HG03460 (cell line): ENCODE results near the gene DHDDS.
"Not testable (repeated sequence)": the region's sequence is repeated elsewhere in the genome, so short reads cannot be mapped to it uniquely, and the experiment has no call there.

ENCODE experiments used
- ATAC-seq: cut with Tn5 transposase; IDR thresholded peaks from one replicate; pipeline ENCODE4 v1.9.1; 2021; ENCODE audit not compliant: unreplicated experiment

DHDDS gene, protein sequence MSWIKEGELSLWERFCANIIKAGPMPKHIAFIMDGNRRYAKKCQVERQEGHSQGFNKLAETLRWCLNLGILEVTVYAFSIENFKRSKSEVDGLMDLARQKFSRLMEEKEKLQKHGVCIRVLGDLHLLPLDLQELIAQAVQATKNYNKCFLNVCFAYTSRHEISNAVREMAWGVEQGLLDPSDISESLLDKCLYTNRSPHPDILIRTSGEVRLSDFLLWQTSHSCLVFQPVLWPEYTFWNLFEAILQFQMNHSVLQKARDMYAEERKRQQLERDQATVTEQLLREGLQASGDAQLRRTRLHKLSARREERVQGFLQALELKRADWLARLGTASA

DNA sequence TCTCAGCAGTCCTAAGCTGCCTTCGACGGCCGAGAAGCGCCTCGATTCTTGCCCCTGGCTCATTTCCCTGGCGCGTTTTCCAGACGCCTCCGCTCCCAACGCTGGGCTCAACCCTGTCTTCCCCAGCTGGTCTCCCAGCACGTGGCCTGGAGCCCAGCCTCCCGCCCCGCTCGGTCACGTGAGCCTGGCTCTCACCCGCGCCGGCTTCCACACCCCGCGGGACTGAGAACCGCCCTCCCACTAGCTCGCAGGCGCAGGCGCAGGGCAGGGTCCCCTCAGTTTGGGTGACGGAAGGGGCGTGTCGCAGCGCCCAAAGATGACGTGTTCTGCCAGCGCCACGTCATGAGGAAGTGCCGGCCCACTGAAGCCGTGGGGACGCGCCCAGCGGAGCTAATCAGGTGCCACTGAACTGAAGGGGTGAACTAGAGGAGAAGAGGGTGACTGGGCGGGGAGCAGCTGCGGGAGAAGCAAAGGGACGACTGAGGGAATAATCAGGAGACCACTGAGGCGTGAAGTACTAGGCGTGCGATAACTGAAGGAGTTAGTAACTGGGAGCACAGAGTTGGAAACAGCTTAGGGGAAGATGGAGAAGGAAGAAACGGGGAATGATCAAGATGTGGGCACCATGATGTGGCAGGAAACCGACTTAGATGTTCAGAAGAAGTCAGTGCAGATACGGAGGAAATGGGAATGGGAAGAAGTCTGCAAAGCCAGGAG lies at the start of gene DHDDS:
DHDDS (plus strand) TSS at position 343 of the 717 bp plus-strand sequence. CDS start 625 bp downstream, outside the sequence.
- peak; percentile 94 for ATAC-seq

DNA sequence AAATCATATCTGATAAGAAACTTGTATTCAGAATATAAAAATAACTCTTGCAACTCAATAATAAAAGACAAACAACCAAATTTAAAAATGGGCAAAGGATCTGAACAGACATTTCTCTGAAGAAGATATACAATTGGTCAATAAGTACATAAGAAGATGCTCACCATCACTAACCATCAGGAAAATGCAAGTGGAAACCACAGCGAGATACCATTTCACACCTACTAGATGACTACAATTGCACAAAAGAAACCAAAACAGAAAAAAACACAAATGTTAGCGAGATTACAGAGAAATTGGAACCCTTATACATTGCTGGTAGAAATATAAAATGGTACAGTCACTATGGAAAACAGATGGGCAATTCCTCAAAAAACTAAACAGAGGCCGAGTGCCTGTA lies 48.0 kb upstream of the DHDDS start:
- no peak for ATAC-seq

DNA sequence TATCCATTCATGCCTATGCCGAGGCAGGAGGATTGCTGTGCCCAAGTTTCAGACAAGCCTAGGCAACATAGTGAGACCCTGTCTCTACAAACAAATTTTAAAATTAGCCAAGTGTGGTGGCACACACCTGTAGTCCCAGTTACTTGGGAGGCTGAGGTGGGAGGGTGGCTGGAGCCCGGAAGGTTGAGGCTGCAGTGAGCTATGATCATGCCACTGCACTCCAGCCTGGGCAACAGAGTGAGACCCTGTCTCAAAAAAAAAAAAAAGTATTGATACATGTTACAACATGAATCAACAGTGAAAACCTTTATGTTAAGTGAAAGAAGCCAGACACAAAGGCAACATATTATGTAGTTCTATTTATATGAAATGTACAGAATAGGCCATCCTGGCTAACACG lies 47.1 kb upstream of the DHDDS start:
- not testable (repeated sequence) for ATAC-seq

DNA sequence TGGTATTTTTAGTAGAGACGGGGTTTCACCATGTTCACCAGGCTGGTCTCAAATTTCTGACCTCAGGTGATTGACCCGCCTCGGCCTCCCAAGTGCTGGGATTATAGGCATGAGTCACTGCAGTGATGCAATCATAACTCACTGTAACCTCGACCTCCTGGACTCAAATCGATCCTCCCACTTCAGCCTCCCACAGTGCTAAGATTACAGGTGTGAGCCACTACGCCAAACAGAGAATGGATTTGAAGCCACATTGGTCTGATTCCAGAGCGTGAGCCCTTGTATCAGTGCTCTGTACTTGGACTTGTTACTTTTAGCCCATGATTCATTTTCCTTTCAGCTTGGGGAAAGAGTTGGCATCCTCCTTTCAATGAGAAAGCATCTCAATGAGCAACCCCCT lies 44.7 kb upstream of the DHDDS start:
- no peak for ATAC-seq

DNA sequence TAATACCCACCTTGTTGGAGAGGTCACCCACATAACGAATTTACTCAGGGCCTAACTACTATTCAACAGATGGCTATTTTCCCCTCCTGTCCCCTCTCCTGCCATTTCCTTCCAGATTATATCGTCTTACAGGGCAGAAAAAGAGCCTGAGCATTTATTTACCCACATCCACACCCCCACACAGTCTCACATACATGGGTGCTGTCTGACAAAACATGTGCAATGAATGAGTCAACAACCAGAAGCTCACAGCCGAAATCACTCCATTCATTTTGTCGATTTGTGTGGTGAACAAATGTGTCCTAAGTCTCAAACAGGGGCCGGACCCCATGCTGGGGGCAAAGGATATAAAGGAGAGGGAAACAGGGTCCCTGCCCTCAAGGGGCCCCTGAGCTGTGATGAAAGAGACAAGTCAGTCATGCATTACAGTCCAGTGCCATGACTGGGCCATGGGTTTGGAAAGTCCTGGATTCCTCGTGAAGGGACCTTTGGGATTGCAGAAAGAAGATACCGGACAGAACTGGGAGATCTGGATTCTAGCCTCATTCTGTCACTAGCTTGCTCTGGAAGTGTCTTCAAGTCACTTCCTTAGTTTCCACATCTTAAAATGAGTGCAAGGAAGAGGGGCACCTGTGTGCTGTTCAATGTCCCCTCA lies 43.2 kb upstream of the DHDDS start:
- no peak for ATAC-seq

DNA sequence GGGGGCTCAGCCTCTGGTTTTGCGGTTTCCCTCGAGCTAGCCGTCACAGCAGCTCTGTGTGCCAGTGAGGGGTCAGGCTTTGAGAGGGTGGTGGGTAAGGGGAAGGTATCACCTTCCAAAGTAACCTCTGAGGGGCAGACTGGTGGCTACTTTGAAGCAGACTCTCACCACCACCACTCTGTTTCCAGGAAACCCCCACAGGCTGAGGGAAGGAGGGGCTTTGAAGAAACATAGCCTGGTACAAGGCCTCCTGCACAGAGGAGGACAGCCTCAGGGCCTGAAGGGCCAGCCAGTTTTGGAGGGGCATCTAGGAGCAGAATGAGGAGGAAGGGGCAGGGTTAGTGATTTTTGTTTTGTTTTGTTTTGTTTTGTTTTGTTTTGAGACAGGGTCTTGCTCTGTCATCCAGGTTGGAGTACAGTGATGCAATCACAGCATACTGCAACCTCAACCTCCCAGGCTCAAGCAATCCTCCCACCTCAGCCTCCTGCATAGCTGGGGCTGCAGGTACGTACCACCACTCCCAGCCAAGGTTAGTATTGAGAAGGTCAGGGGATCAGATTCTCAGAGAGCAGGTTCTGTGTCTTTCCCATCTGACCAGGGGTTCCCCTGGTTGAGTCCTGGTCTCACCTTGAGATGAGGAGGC lies 42.4 kb upstream of the DHDDS start:
- ATAC-seq = no peak

DNA sequence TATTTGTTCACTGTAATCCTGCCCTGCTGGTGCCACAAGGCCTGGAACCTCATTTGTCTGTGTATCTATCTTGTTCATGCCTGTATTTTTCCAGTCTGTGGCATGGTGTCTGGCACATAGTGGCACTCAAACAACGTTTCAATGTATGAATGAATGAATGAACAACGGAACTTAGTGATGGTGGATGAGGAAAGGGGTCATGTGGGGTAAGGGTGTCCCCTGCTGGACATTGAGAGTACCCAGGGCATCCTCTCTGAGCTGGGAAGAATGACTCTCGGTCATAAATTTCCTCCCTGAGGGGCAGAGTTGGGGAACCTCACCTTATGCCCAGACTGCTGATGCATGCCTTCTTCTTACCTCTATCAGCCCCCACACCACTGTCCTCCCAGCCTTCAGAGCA lies 40.7 kb upstream of the DHDDS start:
- ATAC-seq = no peak

DNA sequence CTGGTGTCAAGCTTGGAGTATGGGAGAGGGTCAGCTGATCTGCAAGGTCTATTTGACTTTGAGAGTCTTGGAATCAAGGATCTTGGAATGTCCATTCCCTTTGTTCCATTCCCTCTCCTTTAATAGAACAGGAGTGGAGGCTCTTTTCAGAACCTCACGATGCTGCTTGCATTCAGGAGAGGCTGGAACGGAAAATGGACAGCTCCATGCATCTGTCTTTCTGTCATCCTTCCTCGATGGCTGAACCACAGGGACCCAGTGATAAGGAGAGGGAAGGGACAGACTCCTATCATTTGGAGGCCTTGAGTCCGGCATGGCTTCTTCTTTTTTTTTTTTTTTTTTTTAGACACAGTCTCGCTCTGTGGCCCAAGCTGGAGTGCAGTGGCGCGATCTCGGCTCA lies 36.4 kb upstream of the DHDDS start:
- ATAC-seq = no peak

DNA sequence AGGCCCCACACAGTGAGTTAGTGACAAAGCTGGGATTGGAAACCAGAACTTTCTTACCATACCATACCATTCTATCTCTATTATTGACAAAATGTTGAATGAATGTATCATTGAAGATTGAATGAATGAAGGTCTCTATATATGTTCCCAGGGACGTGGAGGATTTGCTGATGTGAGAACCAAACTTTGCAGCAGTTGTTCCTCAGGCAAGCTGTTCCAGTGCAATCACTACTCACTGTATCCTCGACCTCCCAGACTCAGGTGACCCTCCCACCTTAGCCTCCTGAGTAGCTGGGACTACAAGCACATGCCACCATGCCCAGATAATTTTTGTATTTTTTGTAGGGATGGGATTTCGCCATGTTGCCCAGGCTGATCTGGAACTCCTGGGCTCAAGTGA lies 33.1 kb upstream of the DHDDS start:
- ATAC-seq = no peak

DNA sequence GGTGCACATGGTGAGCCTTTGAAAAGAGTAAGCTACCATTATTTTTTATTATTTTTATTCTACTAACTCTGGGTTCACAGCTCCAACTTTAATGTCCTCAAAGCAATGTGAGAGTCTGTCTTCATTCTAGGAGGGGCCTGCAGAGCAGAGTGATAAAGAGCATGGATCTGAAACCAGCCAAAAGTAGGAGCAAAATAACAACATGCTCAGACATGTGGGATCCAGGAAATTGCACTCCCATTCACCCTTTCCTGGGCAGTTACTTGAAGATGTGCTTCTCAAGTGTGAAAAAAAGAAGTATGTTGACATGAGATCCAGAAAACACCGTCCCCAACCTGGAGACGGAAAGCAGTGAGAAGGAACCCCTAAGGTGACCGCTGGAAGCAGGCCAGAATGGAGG lies 30.2 kb upstream of the DHDDS start:
- ATAC-seq = no peak

DNA sequence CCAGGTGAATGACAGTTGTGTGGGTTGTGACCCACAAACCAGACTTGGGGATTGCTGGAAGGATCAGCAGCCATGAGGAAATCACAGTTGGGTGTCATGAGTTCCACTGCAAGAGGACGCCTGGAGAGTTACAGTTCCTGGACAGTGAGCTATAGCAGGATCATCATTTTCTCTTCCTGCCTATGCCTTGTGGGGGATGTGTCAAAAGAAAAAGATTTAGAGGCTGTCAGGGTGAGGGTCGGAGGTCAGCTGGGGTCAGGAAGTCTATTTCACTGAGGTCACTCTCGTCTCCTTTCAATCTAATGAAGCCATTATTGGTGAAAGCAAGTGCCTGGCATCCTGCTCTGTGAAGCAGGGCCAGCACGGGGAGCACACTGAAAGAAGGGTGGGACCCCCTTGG lies 28.5 kb upstream of the DHDDS start:
- ATAC-seq = no peak

DNA sequence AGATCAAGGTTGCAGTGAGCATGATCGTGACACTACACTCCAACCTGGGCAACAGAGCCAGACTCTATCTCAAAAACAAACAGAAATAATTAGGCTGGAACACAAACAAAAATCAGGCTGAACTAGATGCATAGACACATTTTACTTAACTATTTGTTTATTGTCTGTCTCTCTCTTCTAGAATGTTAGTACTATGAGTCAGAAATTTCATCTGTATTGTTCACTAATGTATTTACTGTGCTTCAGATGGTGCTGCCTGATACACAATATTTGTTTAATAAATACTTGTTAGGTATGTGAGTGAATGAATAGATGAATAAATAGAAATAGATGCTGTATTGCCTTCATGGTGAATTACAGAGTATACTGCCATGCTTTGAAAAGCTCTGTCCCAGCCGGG lies 27.5 kb upstream of the DHDDS start:
- no peak for ATAC-seq

DNA sequence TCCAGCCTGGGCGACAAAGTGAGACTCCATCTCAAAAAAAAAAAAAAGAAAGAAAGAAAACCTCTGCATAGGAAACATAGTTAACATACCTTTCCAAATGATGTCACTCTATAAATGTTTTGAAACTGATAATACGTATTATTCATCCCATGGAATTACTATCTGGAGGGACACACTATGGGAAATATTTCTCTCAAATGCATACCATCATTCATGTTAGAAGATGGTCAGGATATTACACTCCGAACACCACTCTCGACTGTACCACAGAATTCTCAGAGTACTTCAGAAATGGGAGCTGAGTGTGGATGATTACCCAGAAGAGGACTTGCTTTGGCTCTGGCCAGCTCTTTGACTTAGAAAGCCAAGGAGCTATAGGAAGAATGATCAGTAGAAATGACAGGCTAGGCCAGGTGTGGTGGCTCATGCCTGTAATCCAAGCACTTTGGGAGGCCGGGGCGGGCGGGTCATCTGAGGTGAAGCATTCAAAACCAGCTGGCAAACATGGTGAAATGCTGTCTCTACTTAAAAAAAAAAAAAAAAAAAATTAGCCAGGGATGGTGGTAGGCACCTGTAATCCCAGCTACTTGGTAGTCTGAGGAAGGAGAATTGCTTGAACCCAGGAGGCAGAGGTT lies 26.7 kb upstream of the DHDDS start:
- ATAC-seq = no peak

DNA sequence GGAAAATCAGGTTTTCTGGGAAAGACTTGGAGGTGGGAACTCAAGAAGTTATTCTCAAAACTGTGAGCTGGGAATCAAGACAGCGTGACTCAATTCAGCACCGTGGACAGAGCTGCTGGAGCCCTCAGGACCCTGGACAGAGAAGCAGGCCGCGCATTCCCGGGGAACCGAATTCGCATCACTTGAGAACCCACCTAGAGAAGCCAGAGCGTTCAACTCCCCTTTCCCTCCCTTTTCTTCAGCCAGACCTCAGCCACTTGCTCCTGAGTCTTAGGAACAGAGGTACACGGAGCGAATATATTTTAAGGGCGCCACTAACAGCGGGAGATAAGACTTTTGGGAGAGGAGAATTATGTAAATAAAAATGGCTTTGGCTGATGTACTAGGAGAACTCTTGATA lies 23.5 kb upstream of the DHDDS start:
- no peak for ATAC-seq

DNA sequence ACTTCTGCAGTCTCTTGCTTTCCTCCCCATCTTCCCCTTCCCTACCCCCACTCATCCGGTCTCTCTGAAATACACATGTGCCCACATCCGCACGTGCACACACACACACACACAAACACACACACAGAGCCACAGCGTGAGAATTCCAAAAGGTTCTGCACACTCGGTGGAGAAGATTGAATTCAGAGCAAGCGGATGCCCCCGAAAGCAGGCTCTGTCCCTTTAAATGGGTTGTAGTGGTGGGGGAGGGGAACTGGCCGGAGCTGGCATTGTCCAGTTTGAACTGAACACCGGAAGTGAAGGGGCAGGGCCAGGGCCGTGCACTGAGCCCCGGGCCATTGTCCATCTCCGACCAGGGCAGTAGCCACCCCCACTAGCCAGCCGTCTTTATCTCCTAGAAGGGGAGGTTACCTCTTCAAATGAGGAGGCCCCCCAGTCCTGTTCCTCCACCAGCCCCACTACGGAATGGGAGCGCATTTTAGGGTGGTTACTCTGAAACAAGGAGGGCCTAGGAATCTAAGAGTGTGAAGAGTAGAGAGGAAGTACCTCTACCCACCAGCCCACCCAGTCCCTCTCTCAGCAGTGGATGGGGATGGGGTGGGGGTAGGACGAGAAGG lies 22.8 kb upstream of the DHDDS start:
- ATAC-seq = no peak

DNA sequence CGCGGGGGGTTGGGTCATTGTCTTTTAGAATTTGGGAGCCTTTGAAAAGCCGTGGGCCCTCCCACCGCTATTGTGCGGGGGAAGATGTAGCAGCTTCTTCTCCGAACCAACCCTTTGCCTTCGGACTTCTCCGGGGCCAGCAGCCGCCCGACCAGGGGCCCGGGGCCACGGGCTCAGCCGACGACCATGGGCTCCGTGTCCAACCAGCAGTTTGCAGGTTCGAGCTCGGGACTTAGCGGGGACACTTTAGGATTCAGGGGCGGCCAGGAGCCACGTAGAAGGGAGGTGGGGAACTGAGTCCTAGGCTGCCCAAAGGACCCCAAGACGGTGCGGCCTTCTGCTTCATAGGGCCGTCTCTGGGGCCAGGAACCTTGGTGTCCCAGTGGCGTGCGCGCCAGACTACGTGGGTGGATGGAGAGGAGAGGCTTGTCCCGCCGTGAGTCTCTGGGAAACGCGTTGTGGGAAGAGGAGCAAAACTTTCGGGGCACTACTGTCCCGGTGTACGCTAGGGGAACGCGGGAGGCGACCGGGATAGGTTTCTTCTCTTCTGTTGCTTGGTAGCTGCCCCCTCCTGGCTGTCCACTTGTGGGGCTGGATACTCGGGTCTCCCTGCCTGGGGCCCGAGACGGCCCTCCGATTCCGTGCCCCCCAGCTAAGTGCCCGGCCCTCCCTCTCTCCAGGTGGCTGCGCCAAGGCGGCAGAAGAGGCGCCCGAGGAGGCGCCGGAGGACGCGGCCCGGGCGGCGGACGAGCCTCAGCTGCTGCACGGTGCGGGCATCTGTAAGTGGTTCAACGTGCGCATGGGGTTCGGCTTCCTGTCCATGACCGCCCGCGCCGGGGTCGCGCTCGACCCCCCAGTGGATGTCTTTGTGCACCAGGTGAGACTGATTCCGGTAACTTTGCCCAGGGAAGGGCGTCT lies 21.2 kb upstream of the DHDDS start, which contains the start of gene LIN28A:
LIN28A (plus strand) TSS at position 112 of the 918 bp plus-strand sequence; CDS start at position 187, 75 bp downstream.
- ATAC-seq = no peak

DNA sequence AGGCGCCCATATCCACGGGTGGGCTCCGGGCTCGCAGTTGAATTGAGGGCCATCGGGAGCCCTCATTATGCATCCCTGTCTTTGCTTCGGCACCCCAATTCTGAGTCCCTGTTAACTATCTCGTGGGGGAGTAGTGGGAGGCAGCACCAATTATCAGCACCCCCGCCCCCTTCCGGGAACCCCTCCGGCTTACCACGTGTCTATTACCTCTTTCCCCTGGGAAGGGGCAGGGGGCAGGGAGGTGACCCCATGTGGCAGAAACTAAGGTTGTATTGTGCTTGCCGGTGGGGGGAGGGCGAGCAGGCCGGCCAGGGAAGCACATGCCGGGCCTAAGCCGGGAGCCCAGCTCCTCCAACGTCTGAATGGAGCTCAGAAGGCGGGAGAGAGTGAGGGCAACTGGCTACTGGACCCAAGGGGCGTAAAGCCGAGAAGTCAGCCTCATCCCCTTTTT lies 20.5 kb upstream of the DHDDS start:
- no peak for ATAC-seq

DNA sequence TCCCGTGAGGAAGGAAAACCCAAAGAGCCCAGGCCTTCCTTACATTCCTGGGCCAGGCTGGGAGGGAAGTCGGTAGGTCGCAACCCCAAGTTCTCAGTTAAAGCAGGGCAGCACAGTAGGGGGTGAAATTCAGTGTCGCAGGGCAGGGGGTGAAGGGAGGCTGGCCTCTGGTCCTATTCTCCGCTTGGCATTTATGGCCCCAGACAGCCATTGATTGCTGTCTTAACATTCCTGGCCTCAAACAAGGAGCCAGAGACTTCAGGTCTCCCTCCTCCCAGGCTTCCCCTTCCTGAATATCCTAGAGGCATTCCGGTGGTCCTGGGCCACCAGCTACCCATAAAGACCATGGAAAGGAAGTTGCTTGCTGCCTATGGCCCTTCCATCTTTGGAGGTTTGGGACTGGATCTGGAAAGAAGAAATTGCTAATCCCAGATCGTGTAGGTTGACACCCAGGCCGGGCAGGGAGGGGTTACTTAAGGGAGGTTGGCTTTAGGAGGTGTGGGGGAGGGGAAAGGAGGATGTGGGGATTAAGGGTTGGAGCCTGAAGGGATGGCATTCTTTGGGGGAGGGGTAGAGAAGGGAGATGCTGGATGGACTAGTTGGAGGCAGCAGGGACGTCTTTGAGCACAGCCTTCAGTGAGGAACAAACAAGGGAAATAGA lies 19.8 kb upstream of the DHDDS start:
- no peak for ATAC-seq

DNA sequence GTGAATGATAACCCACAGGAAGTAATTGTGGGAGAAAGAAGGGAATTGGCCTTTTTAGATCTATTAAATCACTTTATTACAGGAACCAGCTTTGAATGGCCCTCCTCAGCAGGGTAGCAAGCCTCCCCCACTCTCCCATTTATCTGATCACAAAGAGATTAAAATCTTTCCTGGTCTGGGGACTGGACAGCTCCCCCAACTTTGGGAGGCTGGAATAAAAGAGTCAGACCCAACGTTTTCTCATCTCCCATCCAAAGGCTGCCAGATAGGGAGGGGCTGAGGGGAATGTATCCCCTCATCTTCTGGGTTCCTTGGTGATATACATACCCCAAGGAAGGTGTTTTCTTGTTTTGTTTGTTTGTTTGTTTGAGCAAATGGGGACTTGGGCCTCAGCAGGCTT lies 19.1 kb upstream of the DHDDS start:
- ATAC-seq = no peak
